Thoracic aorta (tissue), 2 donors: ENCODE data around the gene LYRM7. TPM values are rescaled to one million over a fixed set of nuclear protein-coding genes. Genes with fewer than 3 reads are reported as not detected.
"Not testable (repeated sequence)": the region's sequence is repeated elsewhere in the genome, so short reads cannot be mapped to it uniquely, and the experiment has no call there.

Source experiments
- ATAC-seq: fragments of 150-250 bp; one replicate; pipeline ENCODE4 v1.8.0; 2017; ENCODE audit warnings: low read depth; ENCODE audit not compliant: insufficient number of reproducible peaks, low FRiP score
- DNase-seq: peaks from one replicate; pipeline ENCODE4 v3.0.0-alpha.2; 2020; ENCODE audit warnings: low spot score
- H3K27ac ChIP-seq, 2 donors: fragments of 200-600 bp; sonication (generic); 1 replicate in 1 of 2; 2 replicates in 1 of 2; pipeline ENCODE4 v1.5.1; 2016; ENCODE audit warnings: mild to moderate bottlenecking in 2 of 2, moderate library complexity in 2 of 2
- H3K27me3 ChIP-seq: fragments of 200-600 bp; sonication (generic); replicated peaks from 2 replicates; pipeline ENCODE4 v1.6.0; 2016; ENCODE audit warnings: mild to moderate bottlenecking; ENCODE audit not compliant: insufficient read depth
- H3K36me3 ChIP-seq: fragments of 200-600 bp; sonication (generic); one replicate; pipeline ENCODE4 v1.5.1; 2016
- H3K4me1 ChIP-seq, 2 donors: fragments of 200-600 bp; sonication (generic); 1 replicate in 1 of 2; 2 replicates in 1 of 2; pipeline versions ENCODE4 v1.5.1 to v1.6.0; 2016; ENCODE audit warnings: low read depth in 2 of 2, mild to moderate bottlenecking in 1 of 2; ENCODE audit not compliant: control insufficient read depth in 1 of 2
- H3K4me3 ChIP-seq: fragments of 200-600 bp; sonication (generic); 2 replicates; pipeline ENCODE4 v1.5.1; 2016; ENCODE audit warnings: mild to moderate bottlenecking
- H3K9me3 ChIP-seq: fragments of 200-600 bp; sonication (generic); 2 replicates; pipeline ENCODE4 v1.5.1; 2016
- CTCF ChIP-seq: fragments of 200-600 bp; sonication (generic); IDR thresholded peaks from one replicate; pipeline ENCODE4 v1.5.1; 2019; ENCODE audit warnings: antibody characterized with exemption
- total RNA-seq, 2 donors: library from RNA; depleted of rRNA; stranded (reverse); fragments of >200 nt; gene quantifications; one replicate each; pipeline versions ENCODE4 v1.1.0 to v1.2.3, GENCODE V29; 2016

Gene LYRM7
- total RNA-seq, 2 donors from 2014 or later, result 3.2 to 5.2 TPM

GRCh38 chr5:131182839-131183238 is 12.1 kb downstream of the LYRM7 start:
- no peak for TF ChIP-seq CTCF
- Histone ChIP-seq H3K4me1 (no peaks in the 10 kb centered on the region), H3K4me3 (no peak overlapping the region), H3K36me3 (no peaks in the 10 kb centered on the region), H3K27me3 (no peaks in the 10 kb centered on the region), H3K9me3 (no peaks in the 10 kb centered on the region), H3K27ac (no peak overlapping the region)
- ATAC-seq (no peak), DNase-seq (no peak)

GRCh38 chr5:131185523-131186104 is 14.9 kb downstream of the LYRM7 start:
- no peak overlapping the region for H3K4me3 ChIP-seq
- no peaks in the 10 kb centered on the region for H3K9me3 ChIP-seq
- H3K27me3 ChIP-seq, result no peaks in the 10 kb centered on the region
- DNase-seq (no peak), ATAC-seq (no peak)
- peaks cover 2% of the 10 kb centered on the region for H3K36me3 ChIP-seq
- no peak overlapping the region for H3K27ac ChIP-seq
- TF ChIP-seq CTCF, result no peak
- no peaks in the 10 kb centered on the region for H3K4me1 ChIP-seq

GRCh38 chr5:131186561-131187256 is 16.0 kb downstream of the LYRM7 start:
- no peak overlapping the region for H3K27ac ChIP-seq

GRCh38 chr5:131193106-131193505 is 22.4 kb downstream of the LYRM7 start:
- H3K4me1 ChIP-seq, result peaks cover 0 to 3% of the 10 kb centered on the region in 2 donors
- no peak overlapping the region for H3K4me3 ChIP-seq
- TF ChIP-seq CTCF, result no peak
- H3K27ac ChIP-seq, result no peak overlapping the region
- DNase-seq (no peak), ATAC-seq (no peak)
- no peaks in the 10 kb centered on the region for H3K27me3 ChIP-seq
- H3K36me3 ChIP-seq, result no peaks in the 10 kb centered on the region
- no peaks in the 10 kb centered on the region for H3K9me3 ChIP-seq

More at GRCh38 chr5:131186561-131187256, 16.0 kb downstream of the LYRM7 start:
- peaks cover 2% of the 10 kb centered on the region for H3K36me3 ChIP-seq
- no peak overlapping the region for H3K4me3 ChIP-seq
- no peak for TF ChIP-seq CTCF
- peaks cover 0 to 2% of the 10 kb centered on the region in 2 donors for H3K4me1 ChIP-seq
- DNase-seq (no peak), ATAC-seq (no peak)
- no peaks in the 10 kb centered on the region for H3K9me3 ChIP-seq
- H3K27me3 ChIP-seq, result no peaks in the 10 kb centered on the region

- H3K27ac ChIP-seq, H3K4me3 ChIP-seq, H3K27me3 ChIP-seq, H3K4me1 ChIP-seq, DNase-seq, H3K9me3 ChIP-seq, ATAC-seq, H3K36me3 ChIP-seq: not testable (repeated sequence)
Measured at GRCh38 chr5:131193897-131194296, 23.2 kb downstream of the LYRM7 start.
